GM19099 (cell line): ENCODE measurements around the gene NOL11.
A peak's percentile ranks its signal among the peaks of the same experiment; 100 is the strongest.

Experiments used
- POLR2A ChIP-seq: IDR thresholded peaks from 3 replicates; pipeline ENCODE4 v1.6.1; 2011; ENCODE audit warnings: low read depth; ENCODE audit not compliant: insufficient read length; ENCODE audit errors: extremely low read depth

The NOL11 gene

GRCh38 chr17:67717624-67718324, at the start of gene NOL11:
TSS of gene NOL11 (plus strand) at chr17:67717936. CDS start at chr17:67717948, 12 bp downstream.
- peak; percentile 98 for TF ChIP-seq POLR2A

GRCh38 chr17:67671493-67671892, 46.2 kb upstream of the NOL11 start:
- TF ChIP-seq POLR2A, result no peak

- no peak for TF ChIP-seq POLR2A
Observed at GRCh38 chr17:67672592-67673335, 45.0 kb upstream of the NOL11 start.

- TF ChIP-seq POLR2A, result no peak
Observed at GRCh38 chr17:67675481-67675880, 42.3 kb upstream of the NOL11 start.

- no peak for TF ChIP-seq POLR2A
Observed at GRCh38 chr17:67676305-67676704, 41.4 kb upstream of the NOL11 start.

- TF ChIP-seq POLR2A, result no peak
Observed at GRCh38 chr17:67678414-67678813, 39.3 kb upstream of the NOL11 start.

GRCh38 chr17:67679225-67679624, 38.5 kb upstream of the NOL11 start:
- TF ChIP-seq POLR2A, result no peak

- TF ChIP-seq POLR2A, result no peak
Observed at GRCh38 chr17:67679721-67680120, 38.0 kb upstream of the NOL11 start.

GRCh38 chr17:67680445-67681224, 37.1 kb upstream of the NOL11 start:
- no peak for TF ChIP-seq POLR2A

GRCh38 chr17:67682196-67682595, 35.5 kb upstream of the NOL11 start:
- TF ChIP-seq POLR2A, result no peak

GRCh38 chr17:67685351-67685750, 32.4 kb upstream of the NOL11 start:
- TF ChIP-seq POLR2A, result no peak

GRCh38 chr17:67686241-67686640, 31.5 kb upstream of the NOL11 start:
- no peak for TF ChIP-seq POLR2A

GRCh38 chr17:67687511-67687910, 30.2 kb upstream of the NOL11 start:
- no peak for TF ChIP-seq POLR2A

GRCh38 chr17:67689534-67690177, 28.1 kb upstream of the NOL11 start:
- TF ChIP-seq POLR2A, result no peak

- no peak for TF ChIP-seq POLR2A
Observed at GRCh38 chr17:67693811-67694210, 23.9 kb upstream of the NOL11 start.
